Activated CD8-positive, alpha-beta memory T cell treated with anti-CD3 and anti-CD28 coated beads, Interleukin-2, amount 10 ng/mL, durations not matched to agents 7 days and 5 days (primary cell): ENCODE results near the gene TMEM198. TPM values are rescaled to one million over a fixed set of nuclear protein-coding genes. Genes with fewer than 3 reads are reported as not detected.

ENCODE experiments used
- ATAC-seq: fragments of 150-1000 bp; cut with Tn5 transposase; one replicate; pipeline ENCODE4 v1.10.0; 2021; ENCODE audit warnings: moderate library complexity
- CTCF ChIA-PET: fragments of 350-600 bp; sonication (Branson Sonifier 250); formaldehyde crosslinking; loops from one replicate; lab custom pipeline; 2021; ENCODE audit warnings: antibody characterized with exemption; lab: Charles Lee
- DNase-seq: peaks from one replicate; pipeline ENCODE4 v3.0.0-alpha.2; 2020
- H3K27ac Mint-ChIP-seq: one replicate; pipeline ENCODE4 v1.8.0; 2021; ENCODE audit warnings: mild to moderate bottlenecking, mixed read lengths
- H3K27me3 Mint-ChIP-seq: one replicate; pipeline ENCODE4 v1.8.0; 2021; ENCODE audit warnings: mixed read lengths
- H3K36me3 Mint-ChIP-seq: one replicate; pipeline ENCODE4 v1.8.0; 2021; ENCODE audit warnings: mild to moderate bottlenecking, mixed read lengths
- H3K4me1 Mint-ChIP-seq: one replicate; pipeline ENCODE4 v1.8.0; 2021; ENCODE audit warnings: mixed read lengths
- H3K4me3 Mint-ChIP-seq: one replicate; pipeline ENCODE4 v1.8.0; 2021; ENCODE audit warnings: mild to moderate bottlenecking, moderate library complexity, mixed read lengths
- H3K9me3 Mint-ChIP-seq: one replicate; pipeline ENCODE4 v1.8.0; 2022; ENCODE audit warnings: low read depth, mixed read lengths
- total RNA-seq, 2 experiments: library from RNA; stranded (reverse); gene quantifications; one replicate each; pipeline ENCODE4 v1.2.3, GENCODE V29; 2021

TMEM198 gene
- total RNA-seq, 2 experiments from 2014 or later: 1.8 to 2.8 TPM

DNA sequence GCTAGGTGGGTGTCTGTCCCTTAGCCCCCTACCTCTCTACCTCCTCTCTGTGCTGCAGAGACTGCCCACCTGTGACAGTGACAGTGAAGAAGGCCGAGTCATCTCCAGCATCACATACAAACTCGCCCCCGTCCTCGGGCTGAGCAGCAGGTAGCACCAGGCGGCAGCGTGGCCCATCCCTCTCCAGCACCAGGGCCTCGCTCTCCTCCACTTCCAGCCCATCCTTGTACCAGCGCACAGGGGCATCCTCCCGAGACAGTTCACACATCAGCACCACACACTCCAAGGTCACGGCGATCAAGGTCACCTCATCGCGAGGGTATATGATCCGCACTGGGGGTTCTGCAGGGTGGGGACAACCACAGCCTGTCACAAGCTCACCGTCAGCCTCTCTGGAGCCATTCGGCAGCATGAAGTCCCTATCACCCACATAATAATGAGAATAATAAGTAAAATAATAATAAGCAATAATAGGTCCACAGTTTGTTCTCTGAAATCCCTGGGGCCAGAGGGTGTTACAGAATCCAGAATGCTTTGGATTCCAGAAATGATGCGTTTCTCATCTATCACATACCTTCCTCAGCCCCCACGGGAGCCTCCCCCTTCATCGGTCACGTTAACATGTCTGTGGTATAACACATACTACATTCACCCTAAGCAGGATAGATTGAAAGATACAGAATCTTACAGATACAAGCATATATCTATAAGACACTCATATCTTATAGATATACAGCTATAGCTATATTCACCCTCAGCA, 15.5 kb downstream of the TMEM198 start:
- H3K4me1 Mint-ChIP-seq: no peaks in the 10 kb centered on the region

DNA sequence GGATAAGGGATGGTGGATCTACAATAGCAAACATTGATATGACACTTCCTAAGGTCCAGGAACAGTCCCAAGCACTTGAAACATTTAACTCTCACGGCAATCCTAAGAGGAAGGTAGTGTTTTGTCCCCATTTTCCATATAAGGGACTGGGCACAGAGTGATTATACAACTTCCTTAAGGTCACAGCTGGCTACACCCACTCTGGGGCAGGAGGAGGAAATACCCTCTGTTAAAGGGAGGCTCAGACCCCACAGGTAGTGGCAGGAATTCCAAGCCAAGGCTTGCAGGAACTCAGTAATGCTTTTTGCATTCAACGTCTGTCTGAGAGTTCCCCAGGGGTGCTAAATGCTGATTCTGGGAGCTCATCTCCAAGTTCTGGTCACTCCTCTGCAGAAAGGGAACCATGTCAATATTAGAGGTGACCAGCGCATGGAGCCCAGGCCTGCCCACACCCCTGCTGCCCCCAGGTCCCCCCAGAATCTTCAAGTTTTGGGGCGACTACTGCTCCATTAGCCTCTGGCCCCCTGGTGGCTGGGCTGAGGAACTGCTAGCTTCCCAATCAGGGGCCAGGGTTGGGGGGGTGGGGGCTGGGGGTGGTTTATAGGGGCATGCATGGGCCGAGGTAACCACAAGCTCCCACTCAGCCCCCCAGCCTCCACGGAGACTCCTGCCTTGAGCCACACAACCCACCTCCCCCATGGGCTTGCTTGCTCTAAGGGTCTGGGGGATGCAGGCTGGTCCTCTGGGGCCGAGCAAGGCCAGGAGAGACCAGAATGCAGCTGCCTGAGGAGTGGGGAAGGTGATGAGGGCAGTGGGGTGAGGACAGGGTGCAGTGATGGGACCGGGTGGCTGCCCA, 16.4 kb downstream of the TMEM198 start:
- DNase-seq (no peak), ATAC-seq (peak; percentile 49)
- Mint-ChIP-seq H3K4me1 (no peaks in the 10 kb centered on the region), H3K4me3 (no peak overlapping the region), H3K9me3 (no peaks in the 10 kb centered on the region), H3K27ac (no peak overlapping the region), H3K27me3 (peaks cover 6% of the 10 kb centered on the region), H3K36me3 (no peaks in the 10 kb centered on the region)
- CTCF ChIA-PET: interaction anchor here (0.6 to 6.0 kb wide), 20 partner anchors 8 to 615 kb away, joined by 3 to 60 read pairs (median 3); partner anchors contain the start of genes CHPF, GMPPA, INHA and OBSL1

More for the DNA sequence above, 15.5 kb downstream of the TMEM198 start:
- Mint-ChIP-seq H3K27ac (no peak overlapping the region), H3K36me3 (no peaks in the 10 kb centered on the region), H3K4me3 (no peak overlapping the region), H3K9me3 (no peaks in the 10 kb centered on the region), H3K27me3 (peaks cover 7% of the 10 kb centered on the region)
- CTCF ChIA-PET: interaction anchor here (0.7 to 6.0 kb wide), 13 partner anchors 7 to 82 kb away, joined by 3 to 60 read pairs (median 4); partner anchors contain the start of genes CHPF, INHA, OBSL1 and TMEM198
- DNase-seq (no peak), ATAC-seq (no peak)

DNA sequence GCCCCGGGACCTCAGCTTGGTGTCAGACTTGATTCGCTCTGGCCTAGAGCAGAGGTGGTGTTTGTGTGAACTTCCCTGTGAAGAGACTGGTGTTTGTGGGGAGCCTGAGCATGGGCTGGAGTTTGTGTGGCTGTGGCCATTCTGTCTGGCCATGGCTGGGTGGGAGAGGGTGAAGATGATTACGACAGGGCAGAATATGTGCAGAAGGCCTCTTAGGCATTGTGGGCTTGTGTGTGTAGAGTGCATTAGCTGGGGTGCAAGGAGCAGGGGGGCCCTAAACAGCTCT, 17.0 kb downstream of the TMEM198 start:
- DNase-seq: no peak
- CTCF ChIA-PET: interaction anchor here (0.6 to 6.0 kb wide), 15 partner anchors 9 to 616 kb away, joined by 3 to 60 read pairs (median 4); partner anchors contain the start of genes CHPF, GMPPA, INHA and OBSL1
- Mint-ChIP-seq H3K4me1 (no peaks in the 10 kb centered on the region), H3K36me3 (no peaks in the 10 kb centered on the region), H3K9me3 (no peaks in the 10 kb centered on the region), H3K27ac (no peak overlapping the region), H3K4me3 (no peak overlapping the region), H3K27me3 (peaks cover 6% of the 10 kb centered on the region)
- ATAC-seq: no peak

DNA sequence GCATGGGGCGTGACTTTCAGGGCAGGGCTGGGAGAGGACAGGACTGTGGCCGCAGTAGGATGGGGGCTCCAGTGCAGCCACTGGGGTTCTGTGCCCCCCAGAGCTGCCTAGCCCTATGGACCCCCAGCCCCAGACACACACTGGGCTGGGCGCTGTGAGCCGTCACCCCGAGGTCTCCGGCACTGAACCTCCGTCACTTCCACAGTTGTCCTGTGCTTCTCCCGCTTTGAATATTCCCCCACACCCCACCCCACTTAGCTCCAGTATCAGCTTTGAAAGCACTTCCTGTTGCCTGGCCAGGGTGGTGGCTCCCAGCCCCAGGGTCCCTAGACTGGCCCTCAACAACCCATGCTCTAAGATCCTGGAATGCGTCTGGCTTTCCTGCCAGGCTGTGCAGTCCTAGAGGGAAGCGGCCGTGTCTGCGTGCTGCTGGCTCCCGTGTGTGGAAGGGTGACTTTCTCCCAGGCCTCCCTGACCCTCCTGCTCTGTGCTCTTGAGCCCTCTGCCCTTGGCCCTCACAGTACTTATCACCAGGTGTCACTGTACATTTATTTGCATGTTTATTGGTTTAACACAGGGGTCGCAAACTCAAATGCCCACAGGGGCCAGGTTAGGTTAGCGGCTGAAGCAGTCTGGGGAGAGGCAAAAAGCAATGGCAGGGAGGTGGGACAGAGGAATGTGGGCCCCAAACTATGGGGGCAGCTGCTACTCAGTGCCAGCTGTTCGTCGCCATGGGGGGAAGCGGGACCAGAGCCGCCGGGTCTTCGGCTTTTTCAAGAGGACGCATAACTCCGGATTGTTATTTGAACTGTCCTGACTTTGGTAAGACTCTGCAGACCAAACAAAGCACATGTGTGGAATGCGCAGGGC, 17.6 kb downstream of the TMEM198 start:
- no peak for DNase-seq
- ATAC-seq: no peak
- H3K4me1 Mint-ChIP-seq: no peaks in the 10 kb centered on the region
- no peak overlapping the region for H3K4me3 Mint-ChIP-seq
- no peaks in the 10 kb centered on the region for H3K9me3 Mint-ChIP-seq
- H3K36me3 Mint-ChIP-seq: no peaks in the 10 kb centered on the region
- no peak overlapping the region for H3K27ac Mint-ChIP-seq
- CTCF ChIA-PET: interaction anchor here (0.7 to 6.0 kb wide), 6 partner anchors 9 to 84 kb away, joined by 3 to 60 read pairs (median 5); partner anchors contain the start of genes CHPF, STK11IP and TMEM198
- H3K27me3 Mint-ChIP-seq: peaks cover 6% of the 10 kb centered on the region

DNA sequence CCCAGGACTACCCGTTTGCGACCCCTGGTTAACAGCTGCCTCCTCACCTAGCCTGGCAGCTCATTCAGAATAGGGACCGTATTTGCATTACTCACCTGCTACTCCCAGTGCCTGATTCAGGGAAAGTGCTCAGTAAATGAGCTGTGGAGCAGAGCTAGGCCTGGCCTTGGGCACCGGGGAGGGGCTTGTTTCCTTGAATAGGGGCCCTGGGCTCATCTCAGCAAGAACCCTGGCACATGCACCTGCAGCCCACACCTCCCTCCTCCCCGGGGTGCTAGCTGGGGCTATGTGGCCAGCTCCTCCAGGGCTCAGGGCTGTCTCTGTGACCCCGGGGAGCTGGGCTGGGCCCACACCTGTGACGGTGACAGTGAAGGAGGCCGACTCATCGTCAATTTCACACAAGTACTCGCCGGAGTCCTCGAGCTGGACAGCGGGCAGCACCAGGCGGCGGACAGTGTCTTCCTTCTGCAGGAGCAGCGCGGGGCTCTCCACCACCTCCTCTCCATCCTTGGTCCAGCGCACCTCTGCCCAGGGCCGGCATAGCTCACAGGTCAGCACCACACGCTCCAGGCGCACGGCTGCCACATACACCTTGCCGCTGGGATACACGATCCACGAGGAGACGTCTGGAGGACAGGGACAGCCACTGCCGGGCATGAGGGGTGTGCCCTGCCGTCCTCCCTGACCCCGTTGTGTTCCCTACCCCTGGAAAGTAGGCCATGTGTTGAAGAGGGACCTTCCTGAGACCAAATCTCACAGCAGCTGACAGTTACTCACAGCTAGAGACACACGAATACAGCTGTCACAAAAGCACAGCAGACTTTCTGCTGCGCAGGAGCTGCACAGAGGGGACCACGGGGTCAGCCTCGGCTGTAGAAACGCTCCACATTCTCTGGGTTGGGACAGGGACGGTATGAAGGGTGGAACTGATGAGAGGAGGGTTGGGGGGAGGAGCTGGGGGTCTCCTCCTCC, 18.5 kb downstream of the TMEM198 start:
- H3K9me3 Mint-ChIP-seq: no peaks in the 10 kb centered on the region
- ATAC-seq (no peak), DNase-seq (no peak)
- CTCF ChIA-PET: interaction anchor here (2.9 to 6.0 kb wide), 2 partner anchors 10 to 21 kb away, joined by 15 to 60 read pairs; partner anchors contain the start of genes CHPF and TMEM198
- H3K27me3 Mint-ChIP-seq: peaks cover 6% of the 10 kb centered on the region
- no peaks in the 10 kb centered on the region for H3K36me3 Mint-ChIP-seq
- no peak overlapping the region for H3K27ac Mint-ChIP-seq
- no peaks in the 10 kb centered on the region for H3K4me1 Mint-ChIP-seq
- no peak overlapping the region for H3K4me3 Mint-ChIP-seq

DNA sequence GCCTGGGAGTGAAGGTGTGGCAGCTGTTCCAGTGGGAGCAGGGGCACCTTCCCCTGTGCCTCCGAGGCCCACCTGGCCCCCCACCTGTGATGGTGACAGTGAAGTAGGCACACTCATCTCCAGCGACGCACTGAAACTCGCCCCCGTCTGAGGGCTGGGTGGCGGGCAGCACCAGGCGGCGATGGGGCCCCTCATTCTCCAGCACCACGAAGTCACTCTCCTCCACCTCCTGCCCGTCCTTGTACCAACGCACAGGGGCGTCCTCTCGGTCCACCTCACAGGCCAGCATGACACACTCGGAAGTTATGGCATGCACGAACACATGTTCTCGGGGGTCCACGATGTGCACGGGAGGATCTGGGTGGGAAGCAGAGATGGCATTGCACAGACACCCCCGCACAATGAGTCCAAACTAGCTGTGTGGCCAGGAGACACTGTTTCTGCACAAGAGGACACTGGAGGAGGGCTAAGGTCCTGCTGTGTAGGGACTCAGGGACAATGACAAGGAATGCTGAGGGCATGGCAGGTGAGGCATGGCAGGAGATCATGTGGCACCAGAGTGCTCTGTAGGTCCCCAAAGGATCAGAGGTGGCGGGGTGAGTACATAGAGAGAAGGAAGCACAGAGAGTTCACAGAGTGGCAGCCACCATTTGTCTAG, 19.6 kb downstream of the TMEM198 start:
- H3K4me1 Mint-ChIP-seq: no peaks in the 10 kb centered on the region
- CTCF ChIA-PET: interaction anchor here (6.0 kb wide), 1 partner anchor 23 kb away, joined by 60 read pairs; the partner anchor contains the start of genes CHPF and TMEM198
- no peaks in the 10 kb centered on the region for H3K9me3 Mint-ChIP-seq
- H3K27me3 Mint-ChIP-seq: peaks cover 6% of the 10 kb centered on the region
- ATAC-seq: no peak
- no peak overlapping the region for H3K27ac Mint-ChIP-seq
- no peaks in the 10 kb centered on the region for H3K36me3 Mint-ChIP-seq
- H3K4me3 Mint-ChIP-seq: no peak overlapping the region
- DNase-seq: no peak

DNA sequence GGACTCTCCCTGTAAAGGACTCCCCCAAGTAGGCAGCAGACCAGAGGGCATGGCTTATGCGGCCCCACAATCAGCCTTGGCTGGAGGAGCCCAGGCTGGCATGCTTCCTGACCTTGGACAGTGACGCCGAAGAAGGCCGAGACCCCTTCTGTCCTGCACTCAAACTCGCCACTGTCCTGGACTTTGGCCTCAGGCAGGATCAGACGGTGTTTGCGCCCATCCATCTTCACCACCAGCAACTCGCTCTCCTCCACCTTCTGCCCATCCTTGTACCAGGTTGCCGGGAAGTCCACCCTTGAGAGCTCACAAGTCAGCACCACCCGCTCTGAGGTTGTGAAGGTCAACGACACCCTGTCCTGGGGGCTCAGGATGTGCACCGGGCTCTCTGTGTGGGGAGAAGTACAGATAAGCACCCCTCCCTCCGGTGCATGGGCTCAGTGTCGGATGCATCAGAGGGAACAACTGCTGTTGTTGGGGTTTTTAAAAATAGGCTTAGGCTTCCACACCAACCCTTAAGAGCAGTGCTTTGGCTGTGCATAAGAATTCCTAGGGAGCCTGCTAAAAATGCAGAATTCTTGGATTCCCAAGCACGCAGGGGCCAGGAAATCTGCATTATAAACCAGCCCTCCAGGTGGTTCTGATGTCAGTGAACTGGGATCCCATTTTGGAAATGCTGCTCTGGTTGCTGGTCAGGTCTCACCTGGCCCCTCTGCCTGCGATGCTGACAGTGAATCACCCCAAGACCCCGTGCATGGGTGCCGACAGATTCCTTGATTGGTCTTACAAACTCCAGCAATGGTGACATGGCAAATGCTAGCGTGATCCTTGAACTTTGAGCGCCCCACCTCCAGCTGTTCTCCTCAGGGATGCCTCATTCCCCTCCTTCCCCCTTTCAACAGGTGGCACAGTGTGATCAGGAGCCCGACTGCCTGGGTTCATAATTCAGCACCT, 21.6 kb downstream of the TMEM198 start:
- Mint-ChIP-seq H3K4me3 (no peak overlapping the region), H3K27ac (no peak overlapping the region), H3K4me1 (no peaks in the 10 kb centered on the region), H3K27me3 (peaks cover 21% of the 10 kb centered on the region), H3K9me3 (no peaks in the 10 kb centered on the region), H3K36me3 (no peaks in the 10 kb centered on the region)
- ATAC-seq: no peak
- no peak for DNase-seq
- CTCF ChIA-PET: interaction anchor here (6.0 kb wide), 1 partner anchor 25 kb away, joined by 60 read pairs; the partner anchor contains the start of genes CHPF and TMEM198

DNA sequence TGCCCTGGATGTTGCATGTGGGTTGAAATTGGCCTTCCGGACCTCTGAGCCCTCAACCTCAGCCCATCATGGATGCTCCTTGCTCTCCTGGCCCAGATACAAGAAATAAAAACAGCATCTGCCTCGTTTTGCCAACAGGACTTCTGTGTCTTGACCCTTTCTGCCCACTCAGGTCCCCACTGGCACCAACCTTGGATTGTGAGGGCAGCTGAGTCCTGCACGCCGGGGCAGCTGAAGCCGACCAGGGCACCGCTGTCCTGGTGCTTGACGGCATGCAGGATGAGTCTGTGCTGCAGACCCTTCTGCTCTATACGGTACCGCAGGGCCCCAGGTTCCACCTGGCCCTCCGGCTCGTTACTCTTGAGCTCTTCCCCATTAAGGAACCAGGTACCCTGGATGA, 22.8 kb downstream of the TMEM198 start:
- no peaks in the 10 kb centered on the region for H3K9me3 Mint-ChIP-seq
- H3K27me3 Mint-ChIP-seq: peaks cover 21% of the 10 kb centered on the region
- DNase-seq: no peak
- H3K36me3 Mint-ChIP-seq: no peaks in the 10 kb centered on the region
- H3K27ac Mint-ChIP-seq: no peak overlapping the region
- no peak overlapping the region for H3K4me3 Mint-ChIP-seq
- CTCF ChIA-PET: no interaction called here
- H3K4me1 Mint-ChIP-seq: no peaks in the 10 kb centered on the region
- no peak for ATAC-seq

DNA sequence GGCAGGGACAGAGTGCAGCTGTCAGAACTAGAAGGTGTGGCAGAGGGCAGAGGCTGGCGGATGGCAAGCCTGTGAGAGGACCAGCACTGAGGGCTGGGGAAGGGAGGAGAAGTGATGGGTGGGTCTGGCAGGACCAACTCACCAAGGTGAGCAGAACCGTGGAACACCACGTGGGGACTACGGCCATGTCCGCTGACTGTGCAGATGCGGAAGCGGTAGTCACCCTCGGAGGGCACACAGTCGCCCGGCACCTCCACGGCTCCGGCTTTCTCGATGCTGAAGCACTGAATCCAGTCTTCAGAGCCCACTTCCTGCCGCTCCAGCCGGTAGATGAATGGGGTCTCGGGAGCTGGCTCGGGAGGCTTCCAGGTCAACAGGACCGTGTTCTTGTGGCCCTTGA, 23.3 kb downstream of the TMEM198 start:
- DNase-seq: no peak
- no peaks in the 10 kb centered on the region for H3K4me1 Mint-ChIP-seq
- CTCF ChIA-PET: no interaction called here
- H3K4me3 Mint-ChIP-seq: no peak overlapping the region
- peaks cover 26% of the 10 kb centered on the region for H3K27me3 Mint-ChIP-seq
- no peaks in the 10 kb centered on the region for H3K9me3 Mint-ChIP-seq
- no peak overlapping the region for H3K27ac Mint-ChIP-seq
- ATAC-seq: no peak
- H3K36me3 Mint-ChIP-seq: no peaks in the 10 kb centered on the region

DNA sequence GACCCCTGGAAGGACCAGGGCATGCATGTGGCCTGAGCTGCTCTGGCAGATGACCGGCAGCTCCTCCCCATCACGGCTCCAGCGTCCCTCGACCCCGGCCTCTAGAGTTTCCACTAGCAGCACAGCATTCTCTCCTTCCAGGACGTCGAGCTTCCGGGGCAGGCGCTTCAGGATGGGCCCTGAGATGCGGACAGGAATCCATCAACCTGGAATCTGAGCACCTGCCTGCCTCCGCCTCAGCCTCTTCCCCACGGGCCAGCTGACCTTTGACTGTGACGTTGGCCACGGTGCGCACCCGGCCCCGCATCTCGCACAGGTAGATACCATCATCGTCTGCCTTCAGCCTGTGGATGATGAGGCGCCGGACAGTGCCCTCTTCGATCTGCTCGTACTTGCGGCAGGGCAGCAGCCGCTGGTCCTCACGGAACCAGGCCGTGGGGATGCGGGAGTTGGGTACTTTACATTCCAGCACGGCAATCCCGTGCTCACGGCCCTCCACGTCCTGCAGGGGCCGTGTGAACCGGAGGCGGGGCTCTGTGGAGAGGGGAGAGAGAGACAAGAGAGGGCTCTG, 24.0 kb downstream of the TMEM198 start:
- no peak for ATAC-seq
- Mint-ChIP-seq H3K27ac (no peak overlapping the region), H3K9me3 (no peaks in the 10 kb centered on the region)

More for the DNA sequence above, 24.0 kb downstream of the TMEM198 start:
- Mint-ChIP-seq H3K4me1 (no peaks in the 10 kb centered on the region), H3K27me3 (peaks cover 33% of the 10 kb centered on the region), H3K4me3 (no peak overlapping the region), H3K36me3 (no peaks in the 10 kb centered on the region)
- CTCF ChIA-PET: no interaction called here
- DNase-seq: no peak
